HUES64 (cell line): ENCODE measurements around the gene CDC42EP5.

Experiments
- H3K27ac ChIP-seq: 2 replicates; pipeline ENCODE4 v1.7.0; 2013; ENCODE audit warnings: low read depth, low read length, inconsistent platforms
- H3K27me3 ChIP-seq: 2 replicates; pipeline ENCODE4 v1.6.1; 2013; ENCODE audit warnings: mild to moderate bottlenecking, low read length; ENCODE audit not compliant: insufficient read depth
- H3K36me3 ChIP-seq: 2 replicates; pipeline ENCODE4 v1.6.1; 2013; ENCODE audit warnings: mild to moderate bottlenecking, low read length; ENCODE audit not compliant: insufficient read depth
- H3K4me1 ChIP-seq: 2 replicates; pipeline ENCODE4 v1.6.1; 2013; ENCODE audit warnings: mild to moderate bottlenecking, low read length, moderate library complexity; ENCODE audit not compliant: insufficient read depth
- H3K4me3 ChIP-seq: 2 replicates; pipeline ENCODE4 v1.5.1; 2013; ENCODE audit warnings: mild to moderate bottlenecking, low read length, moderate library complexity
- H3K9ac ChIP-seq: 2 replicates; pipeline ENCODE4 v1.6.1; 2013; ENCODE audit warnings: mild to moderate bottlenecking, low read depth, low read length
- H3K9me3 ChIP-seq: 2 replicates; pipeline ENCODE4 v1.6.1; 2013; ENCODE audit warnings: low read depth, low read length; ENCODE audit not compliant: insufficient read depth
- WGBS: fragments of 150-250, 120-280 bp; methylation state at CpG from one replicate; pipeline ENCODE4 v1.1.7; 2013; ENCODE audit warnings: missing lambda C conversion rate; 5-methylcytosine and 5-hydroxymethylcytosine counted together

CDC42EP5 gene

GRCh38 chr19:54436628-54437252, 36.4 kb downstream of the CDC42EP5 start:
- 81% methylated on average over 9 of the region's 10 CpGs for WGBS
- no peaks in the 10 kb centered on the region for H3K27me3 ChIP-seq
- H3K9me3 ChIP-seq: no peaks in the 10 kb centered on the region
- H3K27ac ChIP-seq: no peak overlapping the region
- peaks cover 10% of the 10 kb centered on the region for H3K4me1 ChIP-seq
- no peaks in the 10 kb centered on the region for H3K36me3 ChIP-seq
- no peak overlapping the region for H3K9ac ChIP-seq
- H3K4me3 ChIP-seq: no peak overlapping the region

- 23% methylated on average over 15 of the region's 15 CpGs for WGBS
- 0 out of 2 replicates have a peak overlapping the region, but pooled peaks have one; percentile 35 for H3K27ac ChIP-seq
- peak overlapping the region; percentile 16; the same call in 1 of the 2 replicates for H3K4me3 ChIP-seq
- no peaks in the 10 kb centered on the region for H3K36me3 ChIP-seq
- H3K9ac ChIP-seq: no peak overlapping the region
- no peaks in the 10 kb centered on the region for H3K27me3 ChIP-seq
- no peaks in the 10 kb centered on the region for H3K9me3 ChIP-seq
- H3K4me1 ChIP-seq: peaks cover 10% of the 10 kb centered on the region
Measured at GRCh38 chr19:54436031-54436523, 37.0 kb downstream of the CDC42EP5 start.

GRCh38 chr19:54435551-54436016, 37.5 kb downstream of the CDC42EP5 start:
- Histone ChIP-seq H3K4me1 (peaks cover 10% of the 10 kb centered on the region), H3K9me3 (no peaks in the 10 kb centered on the region), H3K27me3 (no peaks in the 10 kb centered on the region), H3K27ac (no peak overlapping the region), H3K36me3 (no peaks in the 10 kb centered on the region), H3K9ac (no peak overlapping the region), H3K4me3 (no peak overlapping the region; the same call in 1 of the 2 replicates)
- 53% methylated on average over 15 of the region's 16 CpGs for WGBS

- Histone ChIP-seq H3K4me3 (no peak overlapping the region), H3K27ac (no peak overlapping the region), H3K9ac (no peak overlapping the region), H3K4me1 (peaks cover 14% of the 10 kb centered on the region), H3K36me3 (no peaks in the 10 kb centered on the region), H3K27me3 (no peaks in the 10 kb centered on the region), H3K9me3 (no peaks in the 10 kb centered on the region)
- 82% methylated on average over 11 of the region's 11 CpGs for WGBS
Measured at GRCh38 chr19:54434873-54435214, 38.3 kb downstream of the CDC42EP5 start.

GRCh38 chr19:54434112-54434872, 38.8 kb downstream of the CDC42EP5 start:
- Histone ChIP-seq H3K27ac (no peak overlapping the region), H3K27me3 (no peaks in the 10 kb centered on the region; the same call in 1 of the 2 replicates), H3K9ac (no peak overlapping the region), H3K36me3 (no peaks in the 10 kb centered on the region), H3K4me1 (peaks cover 14% of the 10 kb centered on the region), H3K9me3 (no peaks in the 10 kb centered on the region), H3K4me3 (no peak overlapping the region)
- WGBS: 89% methylated on average over 23 of the region's 23 CpGs

- peaks cover 1% of the 10 kb centered on the region; the same call in 1 of the 2 replicates for H3K27me3 ChIP-seq
- 95% methylated on average over 3 of the region's 5 CpGs for whole genome bisulfite sequencing
- H3K9ac ChIP-seq: no peak overlapping the region
- H3K4me3 ChIP-seq: no peak overlapping the region
- H3K4me1 ChIP-seq: peaks cover 14% of the 10 kb centered on the region
- no peaks in the 10 kb centered on the region for H3K36me3 ChIP-seq
- H3K9me3 ChIP-seq: no peaks in the 10 kb centered on the region
- no peak overlapping the region for H3K27ac ChIP-seq
Measured at GRCh38 chr19:54433697-54434096, 39.4 kb downstream of the CDC42EP5 start.

GRCh38 chr19:54432144-54432738, 40.9 kb downstream of the CDC42EP5 start:
- Histone ChIP-seq H3K9ac (no peak overlapping the region), H3K4me1 (peaks cover 14% of the 10 kb centered on the region), H3K27me3 (peaks cover 2% of the 10 kb centered on the region; the same call in 1 of the 2 replicates), H3K27ac (no peak overlapping the region), H3K36me3 (no peaks in the 10 kb centered on the region), H3K9me3 (no peaks in the 10 kb centered on the region), H3K4me3 (no peak overlapping the region)
- 76% methylated on average over 10 of the region's 10 CpGs for WGBS

- no peak overlapping the region for H3K9ac ChIP-seq
- H3K4me1 ChIP-seq: peaks cover 12% of the 10 kb centered on the region
- 71% methylated on average over 11 of the region's 11 CpGs for WGBS
- H3K9me3 ChIP-seq: no peaks in the 10 kb centered on the region
- H3K27me3 ChIP-seq: peaks cover 2% of the 10 kb centered on the region; the same call in 1 of the 2 replicates
- H3K4me3 ChIP-seq: no peak overlapping the region; the same call in 1 of the 2 replicates
- H3K36me3 ChIP-seq: no peaks in the 10 kb centered on the region
- H3K27ac ChIP-seq: no peak overlapping the region
Measured at GRCh38 chr19:54431255-54431838, 41.7 kb downstream of the CDC42EP5 start.

- Histone ChIP-seq H3K4me3 (peak overlapping the region; percentile 67), H3K9me3 (no peaks in the 10 kb centered on the region), H3K4me1 (peaks cover 4% of the 10 kb centered on the region; the same call in 1 of the 2 replicates), H3K27ac (no peak overlapping the region), H3K36me3 (no peaks in the 10 kb centered on the region), H3K9ac (no peak overlapping the region; the same call in 1 of the 2 replicates), H3K27me3 (peaks cover 2% of the 10 kb centered on the region; the same call in 1 of the 2 replicates)
- WGBS: 10% methylated on average over 38 of the region's 43 CpGs
Measured at GRCh38 chr19:54430306-54431254, 42.5 kb downstream of the CDC42EP5 start.
